ENCODE data around the gene SLC9A9. TPM values are rescaled to one million over a fixed set of nuclear protein-coding genes. Genes with fewer than 3 reads are reported as not detected.

SLC9A9 gene
- total and polyA plus RNA-seq, 2 experiments from 2014 or later, result 2.2 to 6.8 TPM

DNA sequence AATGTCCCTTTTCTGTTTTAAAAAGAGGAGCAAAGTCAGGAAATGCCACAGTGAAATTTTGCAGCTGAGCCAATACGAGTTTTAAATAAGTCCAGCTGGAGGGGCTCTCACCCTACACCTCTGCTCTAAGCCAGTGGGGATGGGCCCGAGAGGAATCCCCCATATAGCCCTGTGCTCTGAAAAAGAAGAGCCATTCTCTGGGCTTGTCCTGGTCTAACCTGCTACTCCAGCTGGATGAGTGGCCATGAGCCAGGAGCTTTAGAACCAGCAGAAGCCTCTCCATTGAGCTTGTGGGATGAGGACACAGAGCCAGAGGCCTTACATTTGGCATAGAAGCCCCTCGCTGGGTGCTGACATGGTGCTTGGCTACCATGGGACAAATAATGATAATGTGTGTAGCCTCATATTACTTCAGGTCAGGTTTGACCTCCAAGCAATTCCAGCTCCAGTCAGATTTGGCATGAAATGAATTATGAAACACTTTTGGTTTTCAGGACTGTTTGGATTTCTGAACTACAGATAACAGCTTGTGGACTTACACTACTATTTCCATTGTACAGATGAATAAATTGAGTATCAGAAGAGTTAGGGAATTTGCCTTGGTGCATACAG is 556.3 kb downstream of the SLC9A9 start:
- DNase-seq (ENCODE audit: low spot score), result no peak
- Histone ChIP-seq H3K27me3 (no peaks in the 10 kb centered on the region), H3K9me2 (replicated peaks; ENCODE audit: insufficient read depth) (no peaks in the 10 kb centered on the region), H3K27ac (no peak overlapping the region), H3K9me3 (ENCODE audit: low read depth) (no peaks in the 10 kb centered on the region), H3K36me3 (replicated peaks; ENCODE audit: insufficient read depth, low read depth) (no peaks in the 10 kb centered on the region), H2AFZ (no peak overlapping the region), H3K4me2 (no peak overlapping the region), H4K20me1 (ENCODE audit: insufficient read depth, poor library complexity, severe bottlenecking) (no peaks in the 10 kb centered on the region), H3K4me1 (ENCODE audit: insufficient read depth) (no peaks in the 10 kb centered on the region), H3K79me2 (no peaks in the 10 kb centered on the region), H3K4me3 (no peak overlapping the region)
- WGBS (ENCODE audit: low lambda C conversion rate, missing lambda C conversion rate), result 76% methylated on average over 3 of the region's 3 CpGs
- TF ChIP-seq, protein P1, sequence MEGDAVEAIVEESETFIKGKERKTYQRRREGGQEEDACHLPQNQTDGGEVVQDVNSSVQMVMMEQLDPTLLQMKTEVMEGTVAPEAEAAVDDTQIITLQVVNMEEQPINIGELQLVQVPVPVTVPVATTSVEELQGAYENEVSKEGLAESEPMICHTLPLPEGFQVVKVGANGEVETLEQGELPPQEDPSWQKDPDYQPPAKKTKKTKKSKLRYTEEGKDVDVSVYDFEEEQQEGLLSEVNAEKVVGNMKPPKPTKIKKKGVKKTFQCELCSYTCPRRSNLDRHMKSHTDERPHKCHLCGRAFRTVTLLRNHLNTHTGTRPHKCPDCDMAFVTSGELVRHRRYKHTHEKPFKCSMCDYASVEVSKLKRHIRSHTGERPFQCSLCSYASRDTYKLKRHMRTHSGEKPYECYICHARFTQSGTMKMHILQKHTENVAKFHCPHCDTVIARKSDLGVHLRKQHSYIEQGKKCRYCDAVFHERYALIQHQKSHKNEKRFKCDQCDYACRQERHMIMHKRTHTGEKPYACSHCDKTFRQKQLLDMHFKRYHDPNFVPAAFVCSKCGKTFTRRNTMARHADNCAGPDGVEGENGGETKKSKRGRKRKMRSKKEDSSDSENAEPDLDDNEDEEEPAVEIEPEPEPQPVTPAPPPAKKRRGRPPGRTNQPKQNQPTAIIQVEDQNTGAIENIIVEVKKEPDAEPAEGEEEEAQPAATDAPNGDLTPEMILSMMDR (IDR thresholded peaks at IDR 0.05; ENCODE audit: poor library complexity), result no peak
- TF ChIP-seq EZH2 (IDR thresholded peaks at IDR 0.05; ENCODE audit: borderline replicate concordance) (no peak), EZH2phosphoT487 (IDR thresholded peaks at IDR 0.05; ENCODE audit: low read depth, severe bottlenecking, unreplicated experiment) (no peak)

DNA sequence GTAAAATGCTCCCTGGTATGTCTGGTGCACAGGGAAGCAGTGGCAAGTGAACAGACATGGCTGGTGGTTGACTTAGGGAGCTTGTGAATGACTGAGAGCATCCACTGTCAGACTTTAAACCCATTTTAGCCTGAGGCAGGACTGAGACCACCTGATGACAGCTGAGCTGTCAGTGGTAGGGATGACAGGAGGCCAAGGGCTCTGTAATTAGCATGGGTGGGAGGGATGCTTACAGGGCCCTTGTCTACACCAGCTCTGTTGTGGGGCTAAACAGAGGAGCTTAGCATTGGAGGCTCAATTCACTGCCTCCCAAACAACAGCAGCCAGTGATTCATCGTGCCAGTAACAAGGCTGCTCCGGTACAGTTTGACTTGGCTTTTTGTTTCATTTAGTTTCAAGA is 559.3 kb downstream of the SLC9A9 start:
- no peak overlapping the region for H3K27ac ChIP-seq
- H3K4me2 ChIP-seq, result no peak overlapping the region
- H2AFZ ChIP-seq, result no peak overlapping the region
- H3K79me2 ChIP-seq, result no peaks in the 10 kb centered on the region
- DNase-seq (ENCODE audit: low spot score), result no peak
- H3K27me3 ChIP-seq, result no peaks in the 10 kb centered on the region
- no peak overlapping the region for H3K4me3 ChIP-seq
- H4K20me1 ChIP-seq (ENCODE audit: insufficient read depth, poor library complexity, severe bottlenecking), result no peaks in the 10 kb centered on the region
- no peaks in the 10 kb centered on the region for H3K9me2 ChIP-seq (replicated peaks; ENCODE audit: insufficient read depth)
- no peaks in the 10 kb centered on the region for H3K36me3 ChIP-seq (replicated peaks; ENCODE audit: insufficient read depth, low read depth)
- WGBS (ENCODE audit: low lambda C conversion rate, missing lambda C conversion rate), result 72% methylated on average over 2 of the region's 2 CpGs
- no peaks in the 10 kb centered on the region for H3K9me3 ChIP-seq (ENCODE audit: low read depth)
- TF ChIP-seq, protein P1 (IDR thresholded peaks at IDR 0.05; ENCODE audit: poor library complexity), result no peak
- TF ChIP-seq EZH2 (IDR thresholded peaks at IDR 0.05; ENCODE audit: borderline replicate concordance), result no peak
- no peak for TF ChIP-seq EZH2phosphoT487 (IDR thresholded peaks at IDR 0.05; ENCODE audit: low read depth, severe bottlenecking, unreplicated experiment)
- H3K4me1 ChIP-seq (ENCODE audit: insufficient read depth), result no peaks in the 10 kb centered on the region

DNA sequence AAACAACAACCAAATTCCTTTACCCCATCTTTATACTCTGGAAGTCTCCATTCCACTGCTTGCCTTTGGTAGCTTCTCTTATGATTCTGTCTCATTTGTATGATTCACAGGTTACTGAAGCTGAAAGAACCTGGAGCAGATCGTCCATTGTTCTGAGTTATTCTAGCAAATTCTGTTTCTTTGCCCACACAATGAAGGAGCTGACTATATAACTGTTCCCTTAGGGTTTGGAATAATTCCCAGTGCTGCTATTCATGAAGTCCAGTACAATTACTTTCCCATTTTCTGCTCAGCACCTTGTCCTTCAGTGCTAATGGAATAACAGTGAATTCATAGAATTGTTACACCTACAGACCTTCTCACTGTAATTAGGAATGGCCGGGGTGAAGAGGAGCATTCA is 560.9 kb downstream of the SLC9A9 start:
- no peak for TF ChIP-seq EZH2 (IDR thresholded peaks at IDR 0.05; ENCODE audit: borderline replicate concordance)
- TF ChIP-seq, protein P1 (IDR thresholded peaks at IDR 0.05; ENCODE audit: poor library complexity), result no peak
- TF ChIP-seq EZH2phosphoT487 (IDR thresholded peaks at IDR 0.05; ENCODE audit: low read depth, severe bottlenecking, unreplicated experiment), result no peak
- Histone ChIP-seq H3K9me3 (ENCODE audit: low read depth) (no peaks in the 10 kb centered on the region), H3K4me3 (no peak overlapping the region), H3K4me2 (no peak overlapping the region), H3K27me3 (no peaks in the 10 kb centered on the region), H3K36me3 (replicated peaks; ENCODE audit: insufficient read depth, low read depth) (no peaks in the 10 kb centered on the region), H2AFZ (no peak overlapping the region), H4K20me1 (ENCODE audit: insufficient read depth, poor library complexity, severe bottlenecking) (no peaks in the 10 kb centered on the region), H3K9me2 (replicated peaks; ENCODE audit: insufficient read depth) (no peaks in the 10 kb centered on the region), H3K79me2 (no peaks in the 10 kb centered on the region), H3K27ac (no peak overlapping the region), H3K4me1 (ENCODE audit: insufficient read depth) (no peaks in the 10 kb centered on the region)
- no peak for DNase-seq (ENCODE audit: low spot score)
- WGBS (ENCODE audit: low lambda C conversion rate, missing lambda C conversion rate), result 91% methylated on average over 2 of the region's 2 CpGs
